Right hindlimb (tissue), 1 donor: ENCODE measurements around the gene CEP72.
"Not testable (repeated sequence)": the region's sequence is repeated elsewhere in the genome, so short reads cannot be mapped to it uniquely, and the experiment has no call there.

Source experiments
- DNase-seq: peaks from one replicate; pipeline ENCODE4 v3.0.0-alpha.2; 2018

CEP72 gene

DNA sequence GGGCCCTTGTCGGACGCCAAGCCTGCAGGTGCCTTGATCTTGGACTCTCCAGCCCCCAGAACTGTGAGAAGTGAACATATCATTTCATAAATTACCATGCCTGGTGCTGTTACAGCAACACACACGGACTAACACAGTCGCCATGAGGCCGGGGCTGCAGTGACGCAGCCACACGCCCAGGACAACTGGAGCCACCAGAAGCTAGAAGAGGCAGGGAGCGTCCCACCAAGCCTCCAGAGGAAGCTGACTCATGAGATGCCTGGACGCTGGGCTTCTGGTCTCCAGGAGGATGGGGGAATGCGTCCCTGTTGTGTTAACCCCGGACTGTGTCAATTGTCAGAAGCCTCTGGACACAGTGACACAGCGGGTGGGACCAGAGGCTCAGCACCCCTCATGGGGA lies 74.8 kb downstream of the CEP72 start:
- not testable (repeated sequence) for DNase-seq

DNA sequence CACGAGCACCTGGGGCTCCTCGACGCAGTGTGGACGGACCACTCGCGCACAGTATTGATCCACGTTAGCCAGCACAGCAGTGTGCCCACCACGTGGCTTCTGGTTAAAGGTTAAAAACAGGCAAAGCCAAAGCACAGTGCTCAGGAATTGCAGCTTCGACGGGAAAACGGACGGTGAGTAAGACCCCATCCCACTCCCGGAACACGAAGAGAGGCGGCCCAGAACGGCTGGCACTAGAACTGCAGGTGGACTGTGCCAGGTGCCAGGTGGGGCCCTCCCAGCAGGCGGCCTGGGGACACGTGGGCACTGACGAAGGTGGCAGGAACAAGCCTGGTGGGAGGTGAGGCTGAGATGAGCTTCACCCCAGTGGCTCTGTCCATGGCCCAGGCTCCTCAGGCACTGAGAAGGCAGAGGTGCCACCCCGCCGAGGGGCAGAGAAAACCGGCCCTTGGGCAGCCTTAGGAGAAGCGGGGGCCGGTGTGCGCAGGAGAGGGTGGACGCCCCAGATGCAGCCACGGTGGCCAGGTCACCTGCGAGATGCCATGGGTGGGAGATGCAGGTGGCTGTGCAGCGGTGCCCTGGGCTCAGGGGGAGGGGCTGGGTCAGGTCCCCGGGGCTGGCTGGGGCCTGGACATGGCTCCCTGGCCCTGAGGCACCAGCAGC lies 76.3 kb downstream of the CEP72 start:
- DNase-seq = not testable (repeated sequence)

DNA sequence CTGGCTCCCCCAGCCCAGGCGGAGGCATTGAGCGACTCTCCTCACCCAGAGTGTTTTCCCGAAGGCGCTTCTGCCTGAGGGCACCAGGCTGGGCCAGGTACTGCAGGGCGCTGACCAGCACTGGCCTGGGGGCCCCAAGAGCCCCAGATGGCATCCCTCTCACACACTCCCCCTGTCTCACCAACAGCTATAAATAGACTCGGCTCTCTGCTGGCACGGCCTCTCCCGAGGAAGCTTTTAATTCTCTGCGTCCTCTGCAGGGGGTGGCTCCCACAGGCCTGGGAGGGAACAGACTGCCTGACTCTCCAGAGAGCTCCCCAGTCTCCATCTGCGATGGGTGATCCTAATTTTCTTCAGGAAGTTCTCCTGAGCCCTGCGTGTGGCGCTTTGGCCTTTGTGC lies 78.2 kb downstream of the CEP72 start:
- DNase-seq = not testable (repeated sequence)

DNA sequence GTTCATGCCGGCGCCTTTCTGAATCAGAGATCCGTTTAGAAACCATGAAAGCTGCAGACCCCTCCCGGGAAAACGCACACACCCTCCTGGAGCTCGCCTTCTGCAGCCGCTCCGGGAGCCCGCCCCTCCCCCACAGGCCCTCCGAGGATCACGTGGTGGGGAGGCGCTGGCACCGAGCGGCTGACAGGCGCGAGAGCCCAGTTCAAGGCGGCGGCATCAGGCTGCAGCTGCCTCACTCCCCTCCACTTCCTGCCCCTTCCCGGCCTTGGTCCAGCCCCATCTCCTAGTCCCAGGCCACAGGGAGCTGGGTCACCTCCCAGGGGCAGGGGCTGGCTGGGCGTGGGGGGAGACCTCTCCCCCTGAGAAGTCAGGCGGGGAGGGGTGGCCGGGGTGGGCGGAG lies 78.9 kb downstream of the CEP72 start:
- not testable (repeated sequence) for DNase-seq

GRCh38 chr5:691817-692528 lies 79.8 kb downstream of the CEP72 start:
- DNase-seq = no peak

DNA sequence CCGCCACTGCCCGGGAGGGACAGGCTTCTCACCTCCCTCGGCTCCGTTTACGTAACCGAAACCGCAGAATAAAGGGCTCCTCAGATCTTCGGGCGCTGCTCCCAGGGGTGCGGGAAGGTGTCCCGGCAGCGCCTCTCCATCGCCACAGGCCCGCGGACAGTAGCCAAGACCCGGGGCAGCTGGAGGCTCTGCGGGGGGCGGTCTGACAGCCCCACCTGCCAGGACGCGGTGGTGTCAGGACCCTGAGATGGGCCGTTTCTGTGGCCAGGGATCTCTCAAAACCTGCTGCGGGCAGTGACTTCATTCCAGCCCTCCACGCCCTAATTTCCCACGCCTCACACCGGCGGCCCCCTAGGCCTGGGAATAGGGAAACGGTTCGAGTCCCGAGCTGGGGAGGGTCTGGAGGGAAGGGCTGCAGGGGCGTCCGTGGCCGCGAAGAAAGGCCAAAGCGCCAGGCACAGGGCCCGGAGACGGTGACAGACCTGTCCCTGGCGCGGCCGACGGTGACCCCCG lies 80.4 kb downstream of the CEP72 start:
- peak; percentile 21 for DNase-seq

DNA sequence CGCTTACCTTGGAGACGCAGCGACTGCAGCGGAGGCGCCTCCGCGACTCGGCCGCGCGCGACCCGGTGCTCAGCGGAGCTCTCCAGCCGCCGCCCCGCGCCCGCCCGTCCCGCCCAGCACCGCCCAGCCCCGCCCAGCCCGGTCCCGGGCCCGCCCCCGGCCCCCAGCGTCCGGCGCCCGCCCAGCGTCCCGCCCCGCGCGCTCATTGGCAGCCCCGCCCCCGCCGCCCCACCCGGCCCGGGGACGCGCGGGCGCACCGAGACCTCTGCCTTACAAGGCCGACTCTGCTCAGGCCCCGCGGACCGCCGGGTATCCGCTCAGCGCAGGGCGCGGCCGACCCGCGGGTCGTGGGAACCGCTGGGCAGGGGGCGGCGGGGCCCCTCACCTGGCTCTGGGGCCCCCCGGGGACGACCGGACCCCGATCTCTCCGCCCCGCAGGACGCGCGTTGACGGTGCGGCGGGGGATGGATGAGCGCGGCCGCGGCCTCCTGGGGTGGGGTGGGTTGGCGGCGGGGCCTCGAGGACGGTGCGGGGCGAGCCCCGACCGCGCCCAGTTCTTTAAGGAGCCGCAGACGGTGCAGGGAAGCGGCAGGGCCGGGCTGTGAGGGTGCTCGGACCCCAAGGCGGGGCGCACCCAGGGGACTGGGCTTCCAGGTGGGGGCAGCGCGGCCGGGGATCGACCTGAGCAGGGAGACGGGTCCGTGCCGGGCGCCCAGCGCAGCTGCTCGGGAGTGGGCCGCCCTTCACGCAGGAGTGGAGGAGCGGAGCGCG lies 81.3 kb downstream of the CEP72 start, which contains the start of gene TPPP:
Gene TPPP, minus strand, starts transcription at position 82 of the 771 bp plus-strand sequence. CDS start 15,292 bp downstream, outside the sequence.
- DNase-seq = peak; percentile 77

DNA sequence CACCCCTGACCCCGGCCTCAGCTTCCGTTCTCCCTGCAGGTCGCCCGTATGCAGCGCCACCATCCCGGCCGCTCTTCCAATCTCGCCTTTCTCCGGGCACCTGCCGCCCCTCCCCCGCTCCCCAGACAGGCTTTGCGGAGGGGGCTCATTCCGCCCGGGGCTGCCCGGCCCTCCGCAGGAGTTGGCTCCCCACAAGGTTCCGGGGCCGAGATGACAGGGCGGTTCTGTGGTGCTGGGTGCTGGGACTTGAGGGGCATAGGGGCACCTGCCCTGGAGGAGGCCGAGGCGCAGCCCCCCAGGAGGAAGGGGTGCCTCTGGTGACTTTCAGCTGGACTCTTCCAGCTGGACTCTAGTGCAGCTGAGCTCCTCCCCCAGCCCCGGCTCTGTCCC lies 81.9 kb downstream of the CEP72 start:
- DNase-seq = peak; percentile 43

- DNase-seq = not testable (repeated sequence)
Observed at GRCh38 chr5:695475-695874, 83.3 kb downstream of the CEP72 start.

DNA sequence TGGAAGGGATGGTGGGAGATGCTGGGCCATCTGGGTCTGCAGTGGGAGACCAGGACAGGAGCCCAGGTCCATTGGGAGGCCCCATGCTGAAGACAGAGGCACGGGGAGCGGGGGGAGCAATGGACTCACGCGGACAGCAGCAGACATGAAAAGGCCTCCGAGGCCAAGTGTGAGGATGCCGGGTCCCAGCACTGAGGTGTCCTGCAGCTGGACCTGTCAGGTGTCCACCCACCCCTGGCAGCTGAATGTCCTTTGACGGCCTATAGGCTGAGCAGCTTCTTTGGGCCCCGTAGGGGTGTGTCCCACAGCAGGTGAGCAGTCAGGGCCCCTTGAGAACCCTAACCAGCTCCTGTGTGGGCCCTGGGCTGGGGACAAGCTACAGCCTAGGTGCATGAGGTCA lies 84.1 kb downstream of the CEP72 start:
- not testable (repeated sequence) for DNase-seq

GRCh38 chr5:696753-697702 lies 84.9 kb downstream of the CEP72 start:
- peak; percentile 17 for DNase-seq
